Breast epithelium (tissue), 3 donors: ENCODE measurements around the gene ETV3L.

Experiments used
- CTCF ChIP-seq, 3 donors: fragments of 450-650 bp; IDR thresholded peaks; one replicate each; pipeline ENCODE4 v1.5.1; 2016 to 2017; ENCODE audit warnings: antibody characterized with exemption in 3 of 3, mild to moderate bottlenecking in 3 of 3, moderate library complexity in 3 of 3
- POLR2AphosphoS5 ChIP-seq, 3 donors: sonication (generic); formaldehyde crosslinking; IDR thresholded peaks; one replicate each; pipeline ENCODE4 v1.6.1; 2017; ENCODE audit warnings: antibody characterized with exemption in 3 of 3

DNA sequence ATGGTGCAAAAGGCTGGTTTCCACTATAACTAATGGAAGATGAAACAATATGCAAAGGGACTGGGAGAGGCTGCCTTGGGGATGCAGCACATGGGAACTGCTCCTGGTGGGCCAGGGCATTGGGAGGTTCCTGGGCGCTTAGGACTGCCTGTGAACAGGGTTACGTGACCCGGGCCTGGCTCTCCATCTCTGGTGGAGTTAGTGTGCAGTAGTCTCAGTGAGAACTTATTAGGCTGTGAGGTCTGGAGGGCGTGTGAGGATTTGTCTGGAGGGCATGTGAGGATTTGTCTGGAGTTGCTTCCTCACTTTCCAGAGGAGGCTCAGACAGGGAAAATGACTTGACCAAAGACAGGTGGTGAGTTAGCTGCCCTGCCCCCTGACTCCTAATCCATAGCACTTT is 1.5 kb upstream of the ETV3L start:
- no peak for TF ChIP-seq CTCF (IDR thresholded peaks at IDR 0.05)
- no peak for TF ChIP-seq POLR2AphosphoS5 (IDR thresholded peaks at IDR 0.05)
